OCI-LY3 (cell line): ENCODE measurements around the gene PAK4.

Experiments used
- H2AFZ ChIP-seq: fragments of 200-600, 300-600 bp; shearing (Covaris generic); 2 replicates; pipeline ENCODE4 v1.6.0; 2014; ENCODE audit warnings: antibody characterized with exemption, low read depth, low read length
- H3K27ac ChIP-seq: fragments of 200-600, 300-600 bp; sonication (generic); 2 replicates; pipeline ENCODE4 v1.5.1; 2014; ENCODE audit warnings: mild to moderate bottlenecking, low read length, moderate library complexity, mixed read lengths
- H3K27me3 ChIP-seq: fragments of 200-600, 300-600 bp; sonication (generic); 2 replicates; pipeline ENCODE4 v1.6.1; 2014; ENCODE audit warnings: low read depth, low read length, mixed read lengths
- H3K36me3 ChIP-seq: fragments of 200-600, 300-600 bp; sonication (generic); replicated peaks from 2 replicates; pipeline ENCODE3; 2014; ENCODE audit warnings: low read depth, low read length, mixed read lengths
- H3K4me1 ChIP-seq: fragments of 300-600, 200-600 bp; sonication (generic); 2 replicates; pipeline ENCODE4 v1.6.1; 2014; ENCODE audit warnings: low read length, mixed read lengths
- H3K4me2 ChIP-seq: fragments of 200-600, 300-600 bp; sonication (generic); 2 replicates; pipeline ENCODE4 v1.6.1; 2014; ENCODE audit warnings: low read length, mixed read lengths
- H3K4me3 ChIP-seq: fragments of 300-600, 200-600 bp; sonication (generic); 2 replicates; pipeline ENCODE4 v1.5.1; 2014; ENCODE audit warnings: antibody characterized with exemption, mild to moderate bottlenecking, low read length, moderate library complexity
- H3K79me2 ChIP-seq: fragments of 300-600, 200-600 bp; shearing (Covaris generic); 2 replicates; pipeline ENCODE4 v1.6.1; 2014; ENCODE audit warnings: mild to moderate bottlenecking, low read length, mixed read lengths
- H3K9ac ChIP-seq: fragments of 300-600, 200-600 bp; shearing (Covaris generic); 2 replicates; pipeline ENCODE4 v1.6.0; 2014; ENCODE audit warnings: mild to moderate bottlenecking, low read length, moderate library complexity
- H3K9me3 ChIP-seq: fragments of 200-600, 300-600 bp; shearing (Covaris generic); 2 replicates; pipeline ENCODE4 v1.6.1; 2014; ENCODE audit warnings: low read length, mixed read lengths; ENCODE audit not compliant: insufficient read depth
- H4K20me1 ChIP-seq: fragments of 200-600, 300-600 bp; sonication (generic); 2 replicates; pipeline ENCODE4 v1.6.1; 2016; ENCODE audit warnings: low read length, mixed read lengths; ENCODE audit not compliant: insufficient read depth
- CTCF ChIP-seq: fragments of 200-600, 300-600 bp; sonication (generic); IDR thresholded peaks from 2 replicates; pipeline ENCODE4 v1.5.1; 2014; ENCODE audit warnings: antibody characterized with exemption, low read length, low read depth
- EZH2phosphoT487 ChIP-seq: fragments of 200-600 bp; shearing (Covaris generic); IDR thresholded peaks from 2 replicates; pipeline ENCODE4 v1.6.1; 2018; ENCODE audit warnings: antibody characterized with exemption, mixed run types, low read depth

The PAK4 gene

GRCh38 chr19:39130337-39131254, 5.0 kb downstream of the PAK4 start:
- Histone ChIP-seq H3K79me2 (peaks cover 77% of the 10 kb centered on the region), H3K4me1 (peaks cover 12% of the 10 kb centered on the region), H3K27ac (no peak overlapping the region), H3K4me2 (no peak overlapping the region), H2AFZ (no peak overlapping the region), H3K9ac (no peak overlapping the region), H3K36me3 (no peaks in the 10 kb centered on the region), H4K20me1 (peaks cover 40% of the 10 kb centered on the region), H3K27me3 (no peaks in the 10 kb centered on the region), H3K9me3 (no peaks in the 10 kb centered on the region), H3K4me3 (no peak overlapping the region)
- TF ChIP-seq EZH2phosphoT487 (no peak), CTCF (no peak)

- H3K36me3 ChIP-seq, result no peaks in the 10 kb centered on the region
- no peak overlapping the region for H2AFZ ChIP-seq
- H4K20me1 ChIP-seq, result peaks cover 44% of the 10 kb centered on the region
- no peak for TF ChIP-seq EZH2phosphoT487
- TF ChIP-seq CTCF, result no peak
- no peaks in the 10 kb centered on the region for H3K9me3 ChIP-seq
- peaks cover 11% of the 10 kb centered on the region for H3K4me1 ChIP-seq
- H3K79me2 ChIP-seq, result peaks cover 70% of the 10 kb centered on the region
- no peak overlapping the region for H3K4me3 ChIP-seq
- H3K9ac ChIP-seq, result no peak overlapping the region
- no peak overlapping the region for H3K4me2 ChIP-seq
- no peaks in the 10 kb centered on the region for H3K27me3 ChIP-seq
- no peak overlapping the region for H3K27ac ChIP-seq
Observed at GRCh38 chr19:39131255-39131755, 5.7 kb downstream of the PAK4 start.

GRCh38 chr19:39132344-39132969, 6.9 kb downstream of the PAK4 start:
- no peak overlapping the region for H3K4me2 ChIP-seq
- H3K79me2 ChIP-seq, result peaks cover 59% of the 10 kb centered on the region
- peaks cover 4% of the 10 kb centered on the region; the same call in 1 of the 2 replicates for H3K4me1 ChIP-seq
- no peaks in the 10 kb centered on the region for H3K9me3 ChIP-seq
- no peak overlapping the region for H3K27ac ChIP-seq
- H4K20me1 ChIP-seq, result peaks cover 48% of the 10 kb centered on the region
- TF ChIP-seq EZH2phosphoT487 (no peak), CTCF (no peak)
- no peaks in the 10 kb centered on the region for H3K36me3 ChIP-seq
- no peak overlapping the region for H2AFZ ChIP-seq
- H3K27me3 ChIP-seq, result no peaks in the 10 kb centered on the region
- no peak overlapping the region for H3K4me3 ChIP-seq
- no peak overlapping the region for H3K9ac ChIP-seq
